Thyroid gland (tissue), 4 donors: ENCODE measurements around the gene ZNF716.

ENCODE experiments used
- CTCF ChIP-seq, 6 experiments: fragments of 200-600 bp in 3 of 6; fragments of 450-650 bp in 3 of 6; sonication (generic) in 3 of 6; IDR thresholded peaks; one replicate each; pipeline ENCODE4 v1.5.1; 2016 to 2019; ENCODE audit warnings: antibody characterized with exemption in 6 of 6, mild to moderate bottlenecking in 2 of 6, inconsistent platforms in 1 of 6, moderate library complexity in 1 of 6
- POLR2A ChIP-seq, 2 donors: fragments of 450-650 bp; IDR thresholded peaks; one replicate each; pipeline ENCODE4 v1.6.1; 2017; ENCODE audit warnings: antibody characterized with exemption in 2 of 2, mild to moderate bottlenecking in 2 of 2, moderate library complexity in 1 of 2

DNA sequence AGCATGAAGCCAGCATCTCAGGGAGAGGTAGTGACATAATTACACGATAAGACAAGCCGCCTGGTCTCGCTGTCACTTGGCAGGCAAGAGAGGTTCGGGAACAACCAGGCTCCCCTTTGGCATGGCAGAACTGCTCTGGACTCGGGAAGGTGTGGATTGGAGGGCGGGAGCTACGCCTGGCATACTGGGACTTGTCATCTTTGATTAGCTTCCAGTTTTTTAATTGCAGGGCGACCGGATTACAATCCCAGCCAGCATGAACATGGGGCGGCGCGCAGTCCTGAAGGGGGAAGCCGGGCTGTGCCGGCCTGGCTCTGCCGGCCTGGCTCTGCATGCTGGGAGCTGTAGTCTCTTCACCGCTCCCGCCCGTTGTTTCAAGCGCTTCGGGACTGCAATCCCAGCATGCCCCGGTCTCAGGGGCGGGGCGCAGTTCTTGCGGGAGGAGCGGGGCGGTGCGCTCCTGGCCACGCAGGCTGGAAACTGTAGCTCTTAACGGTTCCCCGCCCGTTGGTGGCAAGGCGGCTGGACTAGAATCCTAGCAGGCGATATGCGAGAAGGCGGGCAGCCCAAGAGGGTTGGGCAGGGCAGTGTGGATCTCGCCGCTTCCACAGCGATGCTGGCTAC, 45.5 kb upstream of the ZNF716 start:
- TF ChIP-seq CTCF (IDR thresholded peaks at IDR 0.05): no peak
- no peak for TF ChIP-seq POLR2A (IDR thresholded peaks at IDR 0.05)
